ENCODE results near the gene RBM12.
A peak's percentile ranks its signal among the peaks of the same experiment; 100 is the strongest.
"Not testable (repeated sequence)": the region's sequence is repeated elsewhere in the genome, so short reads cannot be mapped to it uniquely, and the experiment has no call there.

Gene RBM12, protein sequence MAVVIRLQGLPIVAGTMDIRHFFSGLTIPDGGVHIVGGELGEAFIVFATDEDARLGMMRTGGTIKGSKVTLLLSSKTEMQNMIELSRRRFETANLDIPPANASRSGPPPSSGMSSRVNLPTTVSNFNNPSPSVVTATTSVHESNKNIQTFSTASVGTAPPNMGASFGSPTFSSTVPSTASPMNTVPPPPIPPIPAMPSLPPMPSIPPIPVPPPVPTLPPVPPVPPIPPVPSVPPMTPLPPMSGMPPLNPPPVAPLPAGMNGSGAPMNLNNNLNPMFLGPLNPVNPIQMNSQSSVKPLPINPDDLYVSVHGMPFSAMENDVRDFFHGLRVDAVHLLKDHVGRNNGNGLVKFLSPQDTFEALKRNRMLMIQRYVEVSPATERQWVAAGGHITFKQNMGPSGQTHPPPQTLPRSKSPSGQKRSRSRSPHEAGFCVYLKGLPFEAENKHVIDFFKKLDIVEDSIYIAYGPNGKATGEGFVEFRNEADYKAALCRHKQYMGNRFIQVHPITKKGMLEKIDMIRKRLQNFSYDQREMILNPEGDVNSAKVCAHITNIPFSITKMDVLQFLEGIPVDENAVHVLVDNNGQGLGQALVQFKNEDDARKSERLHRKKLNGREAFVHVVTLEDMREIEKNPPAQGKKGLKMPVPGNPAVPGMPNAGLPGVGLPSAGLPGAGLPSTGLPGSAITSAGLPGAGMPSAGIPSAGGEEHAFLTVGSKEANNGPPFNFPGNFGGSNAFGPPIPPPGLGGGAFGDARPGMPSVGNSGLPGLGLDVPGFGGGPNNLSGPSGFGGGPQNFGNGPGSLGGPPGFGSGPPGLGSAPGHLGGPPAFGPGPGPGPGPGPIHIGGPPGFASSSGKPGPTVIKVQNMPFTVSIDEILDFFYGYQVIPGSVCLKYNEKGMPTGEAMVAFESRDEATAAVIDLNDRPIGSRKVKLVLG

GRCh38 chr20:35664466-35665206 lies at the start of gene RBM12, which contains the start of gene CPNE1:
RBM12 (minus strand) TSS chr20:35664900; CDS start chr20:35655322, 9,578 bp downstream.
CPNE1 (minus strand) TSS chr20:35664900; CDS start chr20:35632923, 31,977 bp downstream.
- peaks cover 37% of the 10 kb centered on the region for H3K4me1 ChIP-seq (ENCODE audit: low read depth, poor library complexity, severe bottlenecking)
- peak within 1 kb of the TSS; percentile 92 for H3K27ac ChIP-seq

DNA sequence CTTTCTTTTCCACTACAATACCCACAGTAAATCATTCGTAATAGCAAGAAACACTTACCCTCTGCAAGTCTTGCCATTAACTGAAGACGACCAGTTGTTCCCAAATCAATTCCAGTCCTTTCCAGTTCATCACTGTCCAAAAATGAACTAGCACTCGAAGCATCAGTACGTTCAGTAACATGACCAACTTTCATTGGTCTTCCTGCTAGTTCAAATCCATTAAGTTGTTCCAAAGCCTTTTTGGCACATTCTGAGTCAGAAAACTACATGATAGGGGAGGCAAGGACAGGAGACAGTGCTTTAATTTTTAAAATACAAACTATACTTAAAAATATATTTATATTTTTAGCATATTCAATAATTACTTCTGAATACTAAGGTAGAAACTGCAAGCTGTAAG lies 49.4 kb upstream of the RBM12 start:
- no peak overlapping the region for H3K9ac ChIP-seq

More at GRCh38 chr20:35664466-35665206, at the start of gene RBM12, which contains the start of gene CPNE1:
- peak within 1 kb of the TSS; percentile 73 for H3K4me3 ChIP-seq (IDR thresholded peaks at IDR 0.05; ENCODE audit: insufficient read depth, low read depth, low read length)
- H3K27me3 ChIP-seq (ENCODE audit: insufficient read depth, low read depth) = no peaks in the 10 kb centered on the region
- peak within 1 kb of the TSS; percentile 98 for H3K9ac ChIP-seq
- H3K79me2 ChIP-seq (ENCODE audit: insufficient read depth, low read depth) = peaks cover 52% of the 10 kb centered on the region
- TF ChIP-seq CTCF (conservative IDR thresholded peaks at IDR 0.05; ENCODE audit: low read depth, low read length) = no peak
- H2AFZ ChIP-seq (ENCODE audit: low read depth) = peak within 1 kb of the TSS; percentile 74
- peak within 1 kb of the TSS; percentile 80 for H3K4me2 ChIP-seq
- no peaks in the 10 kb centered on the region for H3K36me3 ChIP-seq (ENCODE audit: insufficient read depth)
- H4K20me1 ChIP-seq (ENCODE audit: insufficient read depth) = peaks cover 42% of the 10 kb centered on the region

DNA sequence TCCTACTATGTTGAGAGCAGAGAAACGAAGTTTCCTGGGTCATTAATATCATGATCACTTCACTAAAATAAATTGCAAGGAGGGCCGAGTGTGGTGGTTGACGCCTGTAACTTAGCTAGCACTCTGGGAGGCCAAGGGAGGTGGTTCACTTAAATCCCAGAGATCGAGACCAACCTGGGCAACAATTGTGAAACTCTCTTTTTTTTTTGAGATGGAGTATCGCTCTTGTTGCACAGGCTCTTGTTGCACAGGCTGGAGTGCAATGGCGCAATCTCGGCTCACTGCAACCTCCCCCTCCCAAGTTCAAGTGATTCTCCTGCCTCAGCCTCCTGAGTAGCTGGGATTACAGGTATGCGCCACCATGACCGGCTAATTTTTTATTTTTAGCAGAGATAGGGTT lies 48.4 kb upstream of the RBM12 start:
- H3K9ac ChIP-seq; H2AFZ ChIP-seq (ENCODE audit: low read depth); H3K4me2 ChIP-seq; H3K27ac ChIP-seq; H3K4me1 ChIP-seq (ENCODE audit: low read depth, poor library complexity, severe bottlenecking); H3K27me3 ChIP-seq (ENCODE audit: insufficient read depth, low read depth); H3K4me3 ChIP-seq (IDR thresholded peaks at IDR 0.05; ENCODE audit: insufficient read depth, low read depth, low read length): not testable (repeated sequence)
- peaks cover 14% of the 10 kb centered on the region for H4K20me1 ChIP-seq (ENCODE audit: insufficient read depth)
- H3K79me2 ChIP-seq (ENCODE audit: insufficient read depth, low read depth) = peaks cover 91% of the 10 kb centered on the region
- H3K36me3 ChIP-seq (ENCODE audit: insufficient read depth) = peaks cover 63% of the 10 kb centered on the region; the same call in 1 of the 2 replicates

More for the DNA sequence above, 49.4 kb upstream of the RBM12 start:
- no peaks in the 10 kb centered on the region for H3K27me3 ChIP-seq (ENCODE audit: insufficient read depth, low read depth)
- peaks cover 91% of the 10 kb centered on the region for H3K79me2 ChIP-seq (ENCODE audit: insufficient read depth, low read depth)
- TF ChIP-seq CTCF (conservative IDR thresholded peaks at IDR 0.05; ENCODE audit: low read depth, low read length) = no peak
- no peak overlapping the region for H2AFZ ChIP-seq (ENCODE audit: low read depth)
- H3K4me1 ChIP-seq (ENCODE audit: low read depth, poor library complexity, severe bottlenecking) = peaks cover 7% of the 10 kb centered on the region
- no peak overlapping the region for H3K4me3 ChIP-seq (IDR thresholded peaks at IDR 0.05; ENCODE audit: insufficient read depth, low read depth, low read length)
- H3K27ac ChIP-seq = no peak overlapping the region
- H3K4me2 ChIP-seq = no peak overlapping the region
- peaks cover 60% of the 10 kb centered on the region; the same call in 1 of the 2 replicates for H3K36me3 ChIP-seq (ENCODE audit: insufficient read depth)
- peaks cover 17% of the 10 kb centered on the region for H4K20me1 ChIP-seq (ENCODE audit: insufficient read depth)

DNA sequence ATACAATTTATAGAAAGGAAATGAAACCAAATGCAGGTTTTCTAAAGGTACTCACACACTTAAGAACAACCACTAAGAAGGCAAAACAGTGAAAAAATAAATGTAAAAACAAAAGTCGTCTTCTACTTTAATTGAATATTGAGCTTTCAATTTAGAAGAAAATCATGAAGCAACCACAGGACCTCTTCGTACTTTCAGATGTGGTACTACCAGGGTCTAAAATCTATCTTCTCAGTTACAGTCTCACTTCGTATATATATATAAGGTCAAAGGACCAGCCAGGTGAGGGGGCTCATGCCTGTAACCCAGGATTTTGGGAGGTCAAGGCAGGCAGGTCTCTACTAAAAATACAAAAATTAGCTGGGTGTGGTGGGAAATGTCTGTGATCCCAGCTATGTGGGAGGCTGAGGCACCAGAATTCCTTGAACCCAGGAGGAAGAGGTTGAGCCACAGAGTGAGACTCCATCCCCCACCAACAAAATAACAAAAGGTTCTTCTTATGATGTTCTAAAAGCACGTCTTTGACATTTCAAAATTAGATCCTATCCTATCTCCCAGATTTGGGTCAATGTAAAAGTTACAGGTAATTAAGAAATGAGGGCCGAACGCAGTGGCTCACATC lies 47.0 kb upstream of the RBM12 start:
- no peak overlapping the region for H2AFZ ChIP-seq (ENCODE audit: low read depth)
- H3K9ac ChIP-seq = no peak overlapping the region
- TF ChIP-seq CTCF (conservative IDR thresholded peaks at IDR 0.05; ENCODE audit: low read depth, low read length) = no peak
- H3K79me2 ChIP-seq (ENCODE audit: insufficient read depth, low read depth) = peaks cover 86% of the 10 kb centered on the region
- no peak overlapping the region for H3K4me3 ChIP-seq (IDR thresholded peaks at IDR 0.05; ENCODE audit: insufficient read depth, low read depth, low read length)
- H3K27me3 ChIP-seq (ENCODE audit: insufficient read depth, low read depth) = no peaks in the 10 kb centered on the region
- no peak overlapping the region for H3K27ac ChIP-seq
- H3K4me2 ChIP-seq = no peak overlapping the region
- peaks cover 69% of the 10 kb centered on the region; the same call in 1 of the 2 replicates for H3K36me3 ChIP-seq (ENCODE audit: insufficient read depth)
- H4K20me1 ChIP-seq (ENCODE audit: insufficient read depth) = peaks cover 11% of the 10 kb centered on the region
- peaks cover 7% of the 10 kb centered on the region for H3K4me1 ChIP-seq (ENCODE audit: low read depth, poor library complexity, severe bottlenecking)
